NB4 (cell line): ENCODE results near the gene GABRB2.

Source experiments
- DNase-seq: peaks from one replicate; pipeline ENCODE4 v3.0.0; 2010; ENCODE audit warnings: low read depth
- H3K4me3 ChIP-seq: one replicate; pipeline ENCODE4 v1.5.1; 2011; ENCODE audit warnings: mild to moderate bottlenecking, low read depth, low read length, moderate library complexity
- MYC ChIP-seq: IDR thresholded peaks from 2 replicates; pipeline ENCODE4 v1.6.1; 2011; ENCODE audit warnings: low read depth, low read length
- POLR2A ChIP-seq: IDR thresholded peaks from 2 replicates; pipeline ENCODE4 v1.6.1; 2011; ENCODE audit warnings: mild to moderate bottlenecking; ENCODE audit not compliant: insufficient read length; ENCODE audit errors: extremely low read depth
- TF ChIP-seq, protein P1 (sequence below): IDR thresholded peaks from 2 replicates; pipeline ENCODE4 v1.6.1; 2011; ENCODE audit warnings: low read depth, low read length
- TF ChIP-seq, protein P2 (sequence below): IDR thresholded peaks from one replicate; pipeline ENCODE4 v1.5.1; 2012; ENCODE audit warnings: low read depth, low read length

The GABRB2 gene

DNA sequence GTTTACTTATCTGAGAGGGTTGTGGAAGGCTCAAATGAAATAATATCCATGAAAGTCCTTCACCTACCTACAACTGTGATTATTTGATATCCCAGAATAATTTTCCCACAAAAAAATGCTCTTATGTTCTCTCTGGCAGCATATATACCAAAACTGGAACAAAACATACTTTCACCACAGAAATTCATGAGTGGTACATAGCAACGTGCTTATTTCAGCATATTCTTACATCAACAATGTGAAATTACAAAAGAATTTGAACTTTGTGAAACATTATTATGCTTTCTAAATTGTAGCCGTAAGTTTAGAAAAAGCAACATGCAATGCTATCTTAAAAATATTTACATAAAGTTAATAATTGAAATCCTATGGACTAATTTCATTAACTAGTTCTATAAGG lies 137.1 kb downstream of the GABRB2 start:
- TF ChIP-seq, protein P1, sequence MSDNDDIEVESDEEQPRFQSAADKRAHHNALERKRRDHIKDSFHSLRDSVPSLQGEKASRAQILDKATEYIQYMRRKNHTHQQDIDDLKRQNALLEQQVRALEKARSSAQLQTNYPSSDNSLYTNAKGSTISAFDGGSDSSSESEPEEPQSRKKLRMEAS: no peak
- no peak for TF ChIP-seq POLR2A
- TF ChIP-seq, protein P2, sequence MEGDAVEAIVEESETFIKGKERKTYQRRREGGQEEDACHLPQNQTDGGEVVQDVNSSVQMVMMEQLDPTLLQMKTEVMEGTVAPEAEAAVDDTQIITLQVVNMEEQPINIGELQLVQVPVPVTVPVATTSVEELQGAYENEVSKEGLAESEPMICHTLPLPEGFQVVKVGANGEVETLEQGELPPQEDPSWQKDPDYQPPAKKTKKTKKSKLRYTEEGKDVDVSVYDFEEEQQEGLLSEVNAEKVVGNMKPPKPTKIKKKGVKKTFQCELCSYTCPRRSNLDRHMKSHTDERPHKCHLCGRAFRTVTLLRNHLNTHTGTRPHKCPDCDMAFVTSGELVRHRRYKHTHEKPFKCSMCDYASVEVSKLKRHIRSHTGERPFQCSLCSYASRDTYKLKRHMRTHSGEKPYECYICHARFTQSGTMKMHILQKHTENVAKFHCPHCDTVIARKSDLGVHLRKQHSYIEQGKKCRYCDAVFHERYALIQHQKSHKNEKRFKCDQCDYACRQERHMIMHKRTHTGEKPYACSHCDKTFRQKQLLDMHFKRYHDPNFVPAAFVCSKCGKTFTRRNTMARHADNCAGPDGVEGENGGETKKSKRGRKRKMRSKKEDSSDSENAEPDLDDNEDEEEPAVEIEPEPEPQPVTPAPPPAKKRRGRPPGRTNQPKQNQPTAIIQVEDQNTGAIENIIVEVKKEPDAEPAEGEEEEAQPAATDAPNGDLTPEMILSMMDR: no peak
- no peak for DNase-seq
- H3K4me3 ChIP-seq: no peak overlapping the region

DNA sequence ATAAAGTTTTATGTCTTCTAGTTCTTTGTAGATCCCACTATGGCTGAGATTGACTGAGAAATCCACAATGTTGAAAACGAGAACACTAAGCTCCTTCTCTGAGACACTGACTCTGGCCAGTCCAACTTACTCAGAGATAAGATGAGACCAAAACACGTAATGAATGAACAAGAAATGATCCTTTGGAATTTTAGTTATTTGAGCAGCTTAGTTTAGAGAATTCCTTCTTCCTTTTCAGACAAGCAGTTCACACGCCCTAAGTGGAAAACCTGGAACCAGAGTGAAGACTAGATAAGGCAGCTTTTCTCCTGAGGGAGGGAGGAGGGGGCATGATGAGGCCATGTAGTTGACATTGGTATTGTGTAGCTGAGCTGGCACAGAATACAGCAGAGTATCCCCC lies 139.6 kb downstream of the GABRB2 start:
- TF ChIP-seq, protein P1: no peak
- TF ChIP-seq POLR2A (no peak), MYC (no peak)
- TF ChIP-seq, protein P2: no peak
- H3K4me3 ChIP-seq: no peak overlapping the region
- DNase-seq: no peak

DNA sequence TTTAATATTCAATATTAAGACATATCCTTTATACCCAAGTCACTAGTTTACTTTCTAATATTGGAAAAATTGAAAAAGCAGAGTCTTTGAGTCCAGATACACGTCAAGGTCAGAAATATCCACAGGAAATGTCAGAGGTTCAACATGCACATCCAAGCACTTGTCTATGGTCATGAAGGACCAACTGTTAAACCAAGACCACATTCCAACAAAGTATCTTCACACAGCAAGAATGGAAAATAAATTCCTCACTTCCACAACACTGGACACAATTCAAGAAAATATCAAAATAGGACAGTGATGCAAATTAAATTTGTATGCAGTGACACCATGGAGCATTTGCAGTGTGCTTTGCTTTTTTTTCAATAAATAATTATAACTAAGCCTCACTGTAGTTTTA lies 142.5 kb downstream of the GABRB2 start:
- no peak overlapping the region for H3K4me3 ChIP-seq
- TF ChIP-seq, protein P1: no peak
- TF ChIP-seq POLR2A (no peak), MYC (no peak)
- TF ChIP-seq, protein P2: no peak
- no peak for DNase-seq

DNA sequence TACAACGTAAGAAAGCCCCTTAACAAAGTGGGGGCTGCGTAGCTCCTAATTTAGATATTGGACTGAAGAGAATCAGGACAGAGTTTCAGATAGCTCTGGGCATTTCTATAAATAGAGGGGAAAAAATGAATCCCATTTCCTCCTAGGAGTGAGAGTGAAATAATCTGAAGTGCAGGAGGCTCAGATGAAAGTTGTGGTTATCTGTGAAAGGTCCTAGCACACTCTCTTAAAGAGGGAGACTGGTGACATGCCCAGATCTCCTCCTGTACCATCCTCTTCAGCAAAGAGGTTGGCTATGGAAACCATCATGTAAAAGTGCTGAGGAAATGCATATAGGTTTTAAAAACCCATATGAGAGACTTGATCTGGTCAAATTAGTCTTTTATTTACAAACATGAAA lies 143.4 kb downstream of the GABRB2 start:
- TF ChIP-seq MYC: no peak
- TF ChIP-seq, protein P2: no peak
- TF ChIP-seq, protein P1: no peak
- no peak for TF ChIP-seq POLR2A
- no peak for DNase-seq
- no peak overlapping the region for H3K4me3 ChIP-seq

DNA sequence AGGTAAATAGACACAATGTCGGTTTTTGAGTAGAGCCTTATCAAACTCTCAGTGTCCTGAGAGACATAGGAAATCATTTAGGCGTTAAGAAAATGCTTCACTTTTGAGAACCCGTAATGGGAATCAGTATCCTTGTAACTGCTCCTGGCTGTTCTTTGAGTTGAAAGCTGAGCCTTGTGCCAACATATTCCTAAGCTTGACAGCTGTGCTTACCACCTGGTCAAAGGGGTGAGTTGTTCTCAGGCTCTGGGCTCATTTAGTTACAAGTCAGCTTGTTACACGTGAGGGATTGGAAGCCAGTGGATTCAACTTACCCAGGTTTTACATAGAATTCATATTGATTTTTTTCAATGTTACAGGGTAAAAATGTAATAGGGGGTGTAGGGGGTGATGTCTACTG lies 145.9 kb downstream of the GABRB2 start:
- no peak for DNase-seq
- no peak for TF ChIP-seq MYC
- TF ChIP-seq, protein P1: no peak
- TF ChIP-seq, protein P2: no peak
- no peak for TF ChIP-seq POLR2A
- H3K4me3 ChIP-seq: no peak overlapping the region

DNA sequence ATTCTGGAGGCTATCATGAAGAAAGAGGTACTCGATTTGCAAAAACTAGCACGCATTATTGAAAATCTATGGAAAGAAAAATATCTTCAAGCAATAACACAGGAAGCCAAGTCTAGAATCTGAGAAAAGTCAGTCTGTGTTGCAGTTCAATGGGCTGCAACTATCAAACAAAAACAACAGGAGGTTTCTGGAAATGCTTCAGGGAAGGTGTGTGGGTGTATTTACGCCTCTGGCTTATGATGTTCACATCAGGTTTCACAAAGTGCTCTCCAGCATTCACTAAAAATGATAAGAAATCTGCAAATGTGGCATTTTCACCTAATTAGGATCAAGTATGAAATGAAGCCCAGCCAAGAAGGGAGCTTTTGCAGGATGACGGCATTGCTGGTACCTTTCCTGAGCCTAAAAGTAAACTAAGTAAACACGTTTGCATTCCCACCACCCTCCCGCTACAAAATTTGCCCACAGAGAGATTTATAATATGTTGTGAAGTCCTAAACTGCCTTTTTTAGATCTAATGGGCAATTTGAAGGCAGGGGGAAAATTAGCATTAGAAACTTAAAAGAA lies 146.4 kb downstream of the GABRB2 start:
- no peak overlapping the region for H3K4me3 ChIP-seq
- no peak for DNase-seq
- TF ChIP-seq, protein P2: no peak
- TF ChIP-seq, protein P1: no peak
- no peak for TF ChIP-seq MYC
- no peak for TF ChIP-seq POLR2A
